Activated CD4-positive, CD25-positive, alpha-beta regulatory T cell (primary cell): Measurements from ENCODE around the gene HSPBP1.
"Not testable (repeated sequence)": the region's sequence is repeated elsewhere in the genome, so short reads cannot be mapped to it uniquely, and the experiment has no call there.

Experiments
- DNase-seq, 4 experiments: peaks; one replicate each; lab custom pipeline; 2025; lab: John Stamatoyannopoulos, UW

HSPBP1 gene

GRCh38 chr19:55279770-55280643 is at the start of gene HSPBP1:
TSS of gene HSPBP1 (minus strand) at chr19:55280110. CDS start at chr19:55279608, 502 bp downstream.
- DNase-seq = peak; percentile 81 to 89 (median 86)

DNA sequence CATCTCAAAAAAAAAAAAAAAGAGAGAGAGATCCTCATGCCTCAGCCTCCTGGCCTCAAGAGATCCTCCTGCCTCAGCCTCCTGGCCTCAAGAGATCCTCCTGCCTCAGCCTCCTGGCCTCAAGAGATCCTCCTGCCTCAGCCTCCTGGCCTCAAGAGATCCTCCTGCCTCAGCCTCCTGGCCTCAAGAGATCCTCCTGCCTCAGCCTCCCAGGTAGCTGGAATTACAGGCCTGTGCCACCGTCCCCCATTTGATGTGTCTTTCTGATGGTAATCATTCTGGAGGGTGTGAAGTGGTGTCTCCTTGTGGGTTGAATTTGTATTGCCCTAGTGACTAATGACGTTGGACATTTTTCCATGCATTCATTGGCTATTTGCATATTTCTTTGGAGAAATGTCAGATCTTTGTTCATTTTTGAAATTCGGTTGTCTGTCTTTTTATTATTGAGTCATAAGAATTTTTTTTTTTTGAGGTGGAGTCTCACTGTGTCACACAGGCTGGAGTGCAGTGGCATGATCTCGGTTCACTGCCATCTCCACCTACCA is 48.9 kb upstream of the HSPBP1 start:
- DNase-seq = not testable (repeated sequence)

DNA sequence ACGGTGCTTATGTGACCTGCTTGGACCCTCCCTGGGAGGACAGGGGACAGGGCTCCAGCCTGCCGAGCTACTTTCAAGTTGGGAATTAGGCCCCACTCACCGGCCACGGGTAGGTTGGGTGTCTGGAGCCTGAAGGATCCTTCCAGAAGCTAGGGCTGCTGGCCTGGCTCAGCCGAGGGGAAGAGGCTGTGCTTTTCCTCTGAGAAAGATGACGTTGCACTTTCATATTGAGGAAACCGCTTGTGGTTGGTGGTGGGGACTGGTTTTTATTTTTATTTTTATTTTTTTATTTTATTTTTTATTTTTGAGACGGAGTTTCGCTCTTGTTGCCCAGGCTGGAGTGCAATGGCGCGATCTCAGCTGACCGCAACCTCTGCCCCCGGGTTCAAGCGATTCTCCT is 45.3 kb upstream of the HSPBP1 start, which contains the start of gene TMEM150B:
TMEM150B (minus strand) TSS at position 170 of the 400 bp plus-strand sequence. CDS start 4,305 bp downstream, outside the sequence.
- DNase-seq = no peak

- no peak for DNase-seq
Measured at GRCh38 chr19:55324662-55325061, 44.8 kb upstream of the HSPBP1 start.

DNA sequence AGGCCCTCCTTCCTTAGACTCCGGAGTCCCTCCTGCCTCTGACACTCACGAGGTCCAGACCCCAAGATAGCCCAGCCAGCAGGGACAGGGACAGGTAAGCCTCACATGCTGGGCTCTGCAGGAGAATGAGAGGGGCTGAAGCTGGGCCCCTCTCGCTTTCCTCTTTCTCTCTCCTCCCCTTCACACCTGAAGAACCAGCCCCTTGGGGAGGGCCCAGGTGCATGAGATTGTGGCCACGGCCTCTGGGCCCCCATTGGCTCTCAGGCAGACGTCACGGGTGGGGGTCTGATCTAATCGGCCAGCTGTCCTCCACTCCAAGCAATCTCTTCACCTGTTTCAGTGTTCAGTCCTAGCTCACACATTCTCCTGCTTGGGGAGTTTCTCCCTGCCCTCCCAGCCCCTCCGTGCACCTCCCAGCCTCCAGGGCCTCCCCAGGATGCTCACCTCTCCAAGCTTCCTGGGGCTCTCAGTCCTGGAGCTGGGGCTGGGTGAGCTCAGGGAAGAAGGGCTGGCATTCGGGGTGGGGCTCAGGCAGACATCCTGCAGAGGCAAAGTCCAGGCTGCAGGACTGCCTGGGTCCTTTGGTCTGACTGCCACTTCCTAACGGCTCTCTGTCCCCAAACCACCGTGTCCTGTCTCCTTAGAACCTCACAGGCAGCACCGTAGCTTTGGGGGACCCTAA is 42.4 kb upstream of the HSPBP1 start:
- DNase-seq = no peak

DNA sequence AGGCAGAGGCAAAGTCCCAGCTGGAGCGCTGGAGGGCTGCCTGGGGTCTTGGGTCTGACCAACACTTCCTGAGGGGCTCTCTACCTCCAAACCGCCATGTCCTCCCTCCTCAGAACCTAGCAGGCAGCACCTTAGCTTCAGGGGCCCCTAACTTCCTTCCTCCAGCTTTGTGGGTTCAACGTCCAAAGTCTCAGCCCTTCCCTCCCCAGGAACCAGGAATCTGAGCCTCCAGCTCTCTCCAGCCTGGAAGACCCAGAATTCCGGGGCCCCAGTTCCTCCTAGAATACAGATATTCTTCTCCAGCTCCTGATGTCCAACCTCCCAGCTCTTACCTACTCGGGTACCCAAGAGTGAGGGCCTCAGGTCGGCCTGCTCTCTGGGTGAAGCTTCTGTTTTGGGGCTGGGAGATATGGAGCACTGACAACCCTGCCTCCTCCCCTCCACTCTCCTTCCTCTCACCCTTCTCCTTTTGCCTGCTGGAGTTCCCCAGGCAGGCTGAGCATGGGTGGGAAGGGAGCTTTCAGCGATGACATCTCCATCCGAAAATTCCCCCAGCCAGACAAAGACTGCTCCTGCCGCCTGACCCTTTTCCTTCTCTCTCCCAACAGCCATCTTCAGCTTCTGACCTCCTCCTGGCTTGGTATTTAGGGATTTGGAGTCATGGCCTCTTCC is 41.7 kb upstream of the HSPBP1 start:
- no peak for DNase-seq

DNA sequence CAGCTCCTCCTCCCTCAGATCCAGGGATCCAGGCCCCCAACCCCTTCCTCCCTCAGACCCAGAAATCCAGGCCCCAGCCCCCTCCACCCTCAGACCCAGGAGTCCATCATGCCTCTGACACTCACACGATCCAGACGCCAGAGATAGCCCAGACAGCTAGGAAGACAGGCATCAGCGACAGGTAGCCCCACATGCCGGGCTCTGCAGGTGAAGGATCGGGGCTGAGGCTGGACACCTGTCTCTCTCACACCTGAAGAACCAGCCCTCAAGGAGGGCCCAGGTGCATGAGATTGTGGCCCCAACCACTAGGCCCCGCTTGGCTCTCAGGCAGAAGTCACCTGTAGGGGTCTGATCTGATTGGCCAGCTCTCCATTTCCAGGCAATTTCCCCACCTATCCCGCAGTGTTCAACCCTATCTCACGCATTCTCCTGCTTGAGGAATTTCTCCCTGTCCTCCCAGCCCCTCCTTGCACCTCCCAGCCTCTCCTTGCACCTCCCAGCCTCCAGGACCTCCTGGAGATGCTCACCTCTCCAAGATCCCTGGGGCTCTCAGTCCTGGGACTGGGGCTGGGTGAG is 41.0 kb upstream of the HSPBP1 start:
- DNase-seq = no peak

GRCh38 chr19:55319785-55320184 is 39.9 kb upstream of the HSPBP1 start:
- DNase-seq = no peak

GRCh38 chr19:55316646-55317045 is 36.7 kb upstream of the HSPBP1 start:
- DNase-seq = no peak

DNA sequence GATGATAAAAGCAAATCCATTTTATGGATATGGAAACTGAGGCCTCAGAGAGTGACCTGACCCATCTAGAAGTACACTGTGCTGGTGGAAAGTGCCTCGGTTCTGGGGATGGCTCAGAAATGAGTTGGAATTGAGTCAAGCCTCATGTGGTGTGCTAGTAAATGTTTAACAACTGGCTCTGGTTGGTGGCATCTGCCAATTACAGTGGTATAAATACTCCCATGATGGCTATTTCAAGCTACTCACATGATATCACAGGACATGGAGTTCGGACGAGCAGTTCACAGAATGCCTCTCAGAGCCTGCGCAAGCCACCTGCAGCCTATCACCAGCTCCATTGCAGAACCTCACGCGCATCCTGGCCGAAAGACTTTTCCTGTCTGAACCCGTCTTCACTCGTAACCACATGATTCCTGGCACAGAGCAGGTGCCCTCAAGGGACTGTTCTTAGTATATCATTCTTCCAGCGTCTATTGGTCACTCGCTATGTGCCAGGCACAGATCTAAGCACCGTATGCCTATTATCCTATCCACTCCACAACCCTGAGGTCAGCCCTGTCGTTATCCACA is 36.1 kb upstream of the HSPBP1 start:
- DNase-seq = no peak

GRCh38 chr19:55314396-55314795 is 34.5 kb upstream of the HSPBP1 start:
- no peak for DNase-seq

DNA sequence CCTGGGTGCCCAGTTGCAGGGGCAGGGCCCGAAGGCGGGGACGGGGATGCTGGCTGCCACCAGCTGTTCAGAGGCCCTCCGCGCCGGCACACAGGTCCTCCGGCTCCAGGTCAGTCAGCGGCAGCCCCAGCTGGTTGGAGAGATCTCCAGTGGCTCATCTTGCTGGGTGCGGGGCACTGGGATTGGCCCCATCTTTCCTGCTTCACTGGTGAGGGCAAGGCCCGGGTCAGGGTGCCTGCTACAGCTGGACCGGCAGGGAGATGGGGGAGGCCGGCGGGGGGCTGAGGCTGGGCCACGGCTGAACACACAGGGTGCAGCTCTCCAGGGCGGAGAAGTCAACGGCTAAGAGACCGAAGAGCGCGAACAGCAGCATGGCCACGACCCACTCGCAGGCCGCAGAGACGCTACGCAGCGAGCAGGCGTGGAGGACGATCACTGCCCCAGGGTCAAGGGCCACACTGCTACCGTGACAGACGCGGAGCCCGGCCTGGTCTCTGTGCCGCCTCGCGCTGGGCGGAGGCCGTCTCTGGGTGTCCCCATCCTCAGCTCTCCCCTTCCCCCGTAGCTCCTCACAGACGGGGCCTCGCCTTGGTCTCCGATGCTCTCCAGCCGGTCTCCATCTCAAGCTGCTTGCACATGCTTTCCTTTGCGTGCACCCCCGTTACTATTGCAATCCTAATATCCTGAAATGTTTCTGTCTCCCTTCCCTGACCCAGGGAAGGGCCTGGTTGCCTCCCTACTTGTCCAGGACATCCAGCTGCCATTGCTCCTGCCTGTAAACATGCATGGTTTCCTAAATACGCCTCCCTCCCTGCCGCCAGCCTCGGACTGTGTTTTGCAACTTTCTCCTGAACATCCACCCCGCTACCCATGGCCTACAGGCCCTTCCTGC is 33.0 kb upstream of the HSPBP1 start:
- no peak for DNase-seq

GRCh38 chr19:55311797-55312196 is 31.9 kb upstream of the HSPBP1 start:
- DNase-seq = no peak

- DNase-seq = no peak
Measured at GRCh38 chr19:55311397-55311796, 31.5 kb upstream of the HSPBP1 start.

- DNase-seq = no peak
Measured at GRCh38 chr19:55310498-55310897, 30.6 kb upstream of the HSPBP1 start.

DNA sequence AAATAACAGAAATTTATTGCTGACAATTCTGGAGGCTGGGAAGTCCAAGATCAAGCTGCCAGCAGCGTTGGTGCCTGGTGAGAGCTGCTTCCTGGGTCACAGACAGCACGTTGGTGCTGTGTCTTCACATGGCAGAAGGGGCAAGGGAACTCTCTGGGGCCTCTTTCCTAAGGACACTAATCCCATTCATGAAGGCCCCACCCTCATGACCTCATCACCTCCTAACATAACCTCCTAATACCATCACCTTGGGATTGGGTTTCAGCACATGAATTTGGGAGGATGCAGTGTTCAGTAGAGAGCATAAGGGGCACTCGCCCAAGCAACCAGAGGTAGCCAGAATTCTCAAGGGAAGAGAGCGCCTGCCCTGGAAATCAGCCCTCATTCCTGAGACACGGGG is 29.5 kb upstream of the HSPBP1 start:
- no peak for DNase-seq

DNA sequence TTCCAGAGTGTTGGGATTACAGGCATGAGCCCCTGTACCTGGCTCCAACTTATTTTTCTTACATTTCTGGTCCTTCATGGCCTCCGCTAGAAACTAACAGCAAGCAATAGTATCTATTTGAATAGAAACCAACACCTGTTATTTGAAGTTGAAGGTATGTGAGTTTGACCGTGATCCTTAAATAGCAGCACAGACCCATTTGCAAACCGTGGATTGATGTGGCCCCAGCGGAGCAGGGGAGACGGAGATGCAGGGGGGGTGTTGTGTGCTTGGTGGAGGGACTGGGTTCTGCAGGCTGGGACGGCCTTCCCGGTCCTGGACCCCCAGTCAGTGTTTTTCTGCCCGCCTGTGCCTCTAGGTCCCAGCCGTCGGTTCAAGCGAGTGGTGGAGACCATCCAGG is 28.4 kb upstream of the HSPBP1 start:
- DNase-seq = no peak

- no peak for DNase-seq
Measured at GRCh38 chr19:55306712-55307111, 26.8 kb upstream of the HSPBP1 start.

- no peak for DNase-seq
Measured at GRCh38 chr19:55305983-55306562, 26.2 kb upstream of the HSPBP1 start.

- DNase-seq = peak in 3 of 4 experiments; percentile 10 to 18 (median 13)
Measured at GRCh38 chr19:55305491-55305890, 25.6 kb upstream of the HSPBP1 start.
